Measurements from ENCODE around the gene GPR37L1.
A peak's percentile ranks its signal among the peaks of the same experiment; 100 is the strongest.
"Not testable (repeated sequence)": the region's sequence is repeated elsewhere in the genome, so short reads cannot be mapped to it uniquely, and the experiment has no call there.

GPR37L1 gene

GRCh38 chr1:202171292-202172014 lies 48.7 kb downstream of the GPR37L1 start:
- CTCF ChIA-PET, result interaction anchor here (1.3 to 3.2 kb wide), 3 partner anchors 11 to 21 kb away, joined by 4 to 14 read pairs (median 6); partner anchors contain the start of gene PTPN7
- POLR2A ChIA-PET, result interaction anchor here (0.5 kb wide), 1 partner anchor 11 kb away, joined by 4 read pairs; no protein-coding TSS in a partner anchor
- no peak for TF ChIP-seq CTCF (IDR thresholded peaks at IDR 0.05; ENCODE audit: control extremely low read depth, extremely low read depth, low read depth, missing control alignments)
- DNase-seq (ENCODE audit: extremely low spot score), result no peak

GRCh38 chr1:202172015-202172355 lies 49.3 kb downstream of the GPR37L1 start:
- CTCF ChIA-PET, result no interaction called here
- TF ChIP-seq CTCF (IDR thresholded peaks at IDR 0.05; ENCODE audit: control extremely low read depth, extremely low read depth, low read depth, missing control alignments), result no peak
- POLR2A ChIA-PET, result no interaction called here
- no peak for DNase-seq (ENCODE audit: extremely low spot score)

- CTCF ChIA-PET, result interaction anchor here (1.3 to 5.2 kb wide), 7 partner anchors 9 to 39 kb away, joined by 3 to 48 read pairs (median 8); partner anchors contain the start of genes LGR6 and PTPN7
- no peak for TF ChIP-seq CTCF (IDR thresholded peaks at IDR 0.05; ENCODE audit: control extremely low read depth, extremely low read depth, low read depth, missing control alignments)
- no peak for DNase-seq (ENCODE audit: extremely low spot score)
- POLR2A ChIA-PET, result interaction anchor here (0.6 to 1.0 kb wide), 2 partner anchors 9 to 15 kb away, joined by 3 to 4 read pairs; no protein-coding TSS in a partner anchor
Observed at GRCh38 chr1:202173993-202174392, 51.3 kb downstream of the GPR37L1 start.

GRCh38 chr1:202176949-202177927 lies 54.5 kb downstream of the GPR37L1 start:
- ChIA-PET CTCF (interaction anchor here (1.0 to 5.2 kb wide), 4 partner anchors 11 to 282 kb away, joined by 3 to 48 read pairs (median 14); partner anchors contain the start of genes LGR6 and PTPN7), POLR2A (no interaction called here)
- DNase-seq (ENCODE audit: extremely low spot score), result no peak
- no peak for TF ChIP-seq CTCF (IDR thresholded peaks at IDR 0.05; ENCODE audit: control extremely low read depth, extremely low read depth, low read depth, missing control alignments)

GRCh38 chr1:202179828-202180750 lies 57.4 kb downstream of the GPR37L1 start:
- no peak for TF ChIP-seq CTCF (IDR thresholded peaks at IDR 0.05; ENCODE audit: control extremely low read depth, extremely low read depth, low read depth, missing control alignments)
- ChIA-PET CTCF (interaction anchor here (0.8 to 5.6 kb wide), 12 partner anchors 10 to 540 kb away, joined by 3 to 36 read pairs (median 5); partner anchors contain the start of genes LGR6 and PTPN7), POLR2A (no interaction called here)

GRCh38 chr1:202180751-202181139 lies 58.0 kb downstream of the GPR37L1 start:
- DNase-seq (ENCODE audit: extremely low spot score); POLR2A ChIA-PET: not testable (repeated sequence)
- CTCF ChIA-PET, result interaction anchor here (1.2 to 5.6 kb wide), 9 partner anchors 9 to 539 kb away, joined by 3 to 36 read pairs (median 5); partner anchors contain the start of gene LGR6

More at GRCh38 chr1:202179828-202180750, 57.4 kb downstream of the GPR37L1 start:
- DNase-seq (ENCODE audit: extremely low spot score), result peak; percentile 58
